Skeletal muscle satellite cell (primary cell): ENCODE data around the gene SORL1-AS1.

ENCODE experiments used
- H3K27me3 ChIP-seq: 2 replicates; pipeline ENCODE4 v1.7.0; 2013; ENCODE audit warnings: low read length; ENCODE audit not compliant: control insufficient read depth, insufficient read depth
- H3K36me3 ChIP-seq: 2 replicates; pipeline ENCODE4 v1.7.0; 2013; ENCODE audit warnings: mild to moderate bottlenecking, control low read depth, low read length; ENCODE audit not compliant: insufficient read depth
- H3K4me1 ChIP-seq: 2 replicates; pipeline ENCODE4 v1.7.0; 2013; ENCODE audit warnings: low read length; ENCODE audit not compliant: control insufficient read depth, insufficient read depth
- H3K4me2 ChIP-seq: 2 replicates; pipeline ENCODE4 v1.7.0; 2013; ENCODE audit warnings: mild to moderate bottlenecking, low read length
- H3K4me3 ChIP-seq: 2 replicates; pipeline ENCODE4 v1.7.0; 2013; ENCODE audit warnings: low read length
- H3K9ac ChIP-seq: 2 replicates; pipeline ENCODE4 v1.7.0; 2013; ENCODE audit warnings: mild to moderate bottlenecking, low read depth, low read length, moderate library complexity
- H3K9me3 ChIP-seq: replicated peaks from 2 replicates; pipeline ENCODE4 v1.7.0; 2013; ENCODE audit warnings: mild to moderate bottlenecking, control low read depth, low read length

The SORL1-AS1 gene

GRCh38 chr11:121449626-121450025, 3.1 kb downstream of the SORL1-AS1 start:
- Histone ChIP-seq H3K27me3 (peaks cover 64% of the 10 kb centered on the region), H3K9me3 (no peaks in the 10 kb centered on the region), H3K4me1 (peaks cover 5% of the 10 kb centered on the region), H3K4me2 (no peak overlapping the region), H3K4me3 (no peak overlapping the region), H3K36me3 (no peaks in the 10 kb centered on the region), H3K9ac (no peak overlapping the region)

DNA sequence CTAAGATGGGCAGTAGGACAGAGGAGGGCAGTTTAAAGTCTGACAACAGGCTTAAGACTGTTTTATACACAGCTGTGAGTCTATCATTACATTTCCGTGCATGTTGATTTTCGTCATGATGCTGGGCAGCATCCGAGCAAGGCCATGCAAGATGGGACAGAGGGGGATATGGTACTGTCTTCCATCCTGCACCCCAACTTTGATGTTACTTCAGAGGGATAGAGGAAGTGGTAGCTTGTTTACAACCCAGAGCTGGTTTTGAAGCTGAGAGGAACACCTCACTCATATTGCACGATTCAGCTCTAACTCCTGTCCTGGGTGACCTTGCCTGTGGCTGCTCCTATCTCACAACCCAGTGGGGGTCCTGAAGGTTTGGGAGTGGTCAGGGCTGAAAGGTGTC, 3.6 kb downstream of the SORL1-AS1 start:
- no peaks in the 10 kb centered on the region for H3K9me3 ChIP-seq
- H3K27me3 ChIP-seq, result peaks cover 65% of the 10 kb centered on the region
- no peak overlapping the region for H3K4me3 ChIP-seq
- no peaks in the 10 kb centered on the region for H3K36me3 ChIP-seq
- H3K9ac ChIP-seq, result no peak overlapping the region
- H3K4me1 ChIP-seq, result peaks cover 5% of the 10 kb centered on the region
- no peak overlapping the region for H3K4me2 ChIP-seq

GRCh38 chr11:121448431-121448941, 4.3 kb downstream of the SORL1-AS1 start:
- H3K9ac ChIP-seq, result no peak overlapping the region
- H3K9me3 ChIP-seq, result no peaks in the 10 kb centered on the region
- H3K4me2 ChIP-seq, result no peak overlapping the region
- no peaks in the 10 kb centered on the region for H3K36me3 ChIP-seq
- H3K4me3 ChIP-seq, result no peak overlapping the region
- peaks cover 65% of the 10 kb centered on the region for H3K27me3 ChIP-seq
- peaks cover 5% of the 10 kb centered on the region for H3K4me1 ChIP-seq

GRCh38 chr11:121448011-121448410, 4.8 kb downstream of the SORL1-AS1 start:
- Histone ChIP-seq H3K36me3 (no peaks in the 10 kb centered on the region), H3K9me3 (no peaks in the 10 kb centered on the region), H3K27me3 (peaks cover 61% of the 10 kb centered on the region), H3K4me1 (peaks cover 5% of the 10 kb centered on the region), H3K4me2 (no peak overlapping the region), H3K9ac (no peak overlapping the region), H3K4me3 (no peak overlapping the region)

- Histone ChIP-seq H3K4me1 (no peaks in the 10 kb centered on the region), H3K4me3 (no peak overlapping the region), H3K36me3 (no peaks in the 10 kb centered on the region), H3K27me3 (peaks cover 50% of the 10 kb centered on the region), H3K9ac (no peak overlapping the region), H3K9me3 (no peaks in the 10 kb centered on the region), H3K4me2 (no peak overlapping the region)
Observed at GRCh38 chr11:121446752-121447156, 6.0 kb downstream of the SORL1-AS1 start.

GRCh38 chr11:121445071-121445768, 7.5 kb downstream of the SORL1-AS1 start:
- H3K4me2 ChIP-seq, result no peak overlapping the region
- H3K4me1 ChIP-seq, result no peaks in the 10 kb centered on the region
- no peak overlapping the region for H3K4me3 ChIP-seq
- H3K27me3 ChIP-seq, result peaks cover 36% of the 10 kb centered on the region
- no peak overlapping the region for H3K9ac ChIP-seq
- no peaks in the 10 kb centered on the region for H3K36me3 ChIP-seq
- H3K9me3 ChIP-seq, result no peaks in the 10 kb centered on the region

DNA sequence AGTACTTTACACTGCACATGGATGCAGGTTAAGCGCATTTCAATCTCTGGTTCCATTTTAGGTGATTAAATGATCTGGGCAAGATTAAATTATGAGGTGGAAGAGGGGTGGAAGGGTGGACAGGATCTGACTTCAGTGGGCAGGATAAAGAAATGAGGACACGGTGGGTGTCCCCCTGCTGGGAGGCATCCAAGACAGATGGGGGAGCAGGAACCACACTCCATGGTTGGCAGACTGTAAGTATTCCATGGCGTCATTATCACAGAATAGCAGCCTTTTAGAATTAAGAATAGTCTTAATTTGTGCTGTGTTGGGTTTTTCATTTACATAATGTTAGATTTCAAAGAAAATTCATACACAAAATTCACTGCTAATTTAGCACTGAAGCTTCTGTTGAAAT, 8.2 kb downstream of the SORL1-AS1 start:
- H3K4me3 ChIP-seq, result no peak overlapping the region
- H3K27me3 ChIP-seq, result peaks cover 29% of the 10 kb centered on the region
- H3K36me3 ChIP-seq, result no peaks in the 10 kb centered on the region
- H3K4me1 ChIP-seq, result no peaks in the 10 kb centered on the region
- H3K9ac ChIP-seq, result no peak overlapping the region
- H3K4me2 ChIP-seq, result no peak overlapping the region
- no peaks in the 10 kb centered on the region for H3K9me3 ChIP-seq

DNA sequence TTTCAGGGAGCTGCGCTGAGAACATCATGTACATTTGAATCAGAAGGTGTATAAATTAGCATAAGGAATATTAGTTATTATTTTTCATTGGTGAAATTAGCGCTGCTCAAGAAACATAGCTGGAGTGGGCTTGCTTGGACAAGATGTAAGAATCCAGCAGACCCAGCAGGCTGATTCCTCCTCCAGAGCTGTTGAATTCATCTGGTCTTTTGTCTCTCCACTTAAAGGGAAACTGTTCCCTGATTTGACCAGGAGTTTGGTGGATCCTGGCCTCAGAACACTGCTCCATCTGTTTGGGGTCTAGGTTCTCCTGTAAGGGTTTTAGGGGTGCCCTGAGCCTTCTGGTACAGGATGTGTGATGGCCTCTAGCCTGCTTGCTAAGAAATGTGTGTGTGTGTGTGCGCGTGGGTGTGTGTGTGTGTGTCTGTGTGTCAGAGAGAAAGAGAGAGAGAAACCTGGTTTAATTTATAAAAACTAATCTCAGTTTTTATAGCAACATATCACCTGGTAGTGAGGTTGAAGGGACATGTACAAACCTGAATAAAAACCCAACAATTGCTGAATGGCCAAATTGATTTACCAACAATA, 9.0 kb downstream of the SORL1-AS1 start:
- no peaks in the 10 kb centered on the region for H3K9me3 ChIP-seq
- no peak overlapping the region for H3K4me2 ChIP-seq
- H3K36me3 ChIP-seq, result no peaks in the 10 kb centered on the region
- peaks cover 21% of the 10 kb centered on the region for H3K27me3 ChIP-seq
- no peak overlapping the region for H3K9ac ChIP-seq
- H3K4me3 ChIP-seq, result no peak overlapping the region
- no peaks in the 10 kb centered on the region for H3K4me1 ChIP-seq

GRCh38 chr11:121441521-121441920, 11.2 kb downstream of the SORL1-AS1 start:
- Histone ChIP-seq H3K9me3 (no peaks in the 10 kb centered on the region), H3K4me2 (no peak overlapping the region), H3K4me3 (no peak overlapping the region), H3K4me1 (no peaks in the 10 kb centered on the region), H3K27me3 (peaks cover 30% of the 10 kb centered on the region), H3K36me3 (no peaks in the 10 kb centered on the region), H3K9ac (no peak overlapping the region)

- Histone ChIP-seq H3K9me3 (no peaks in the 10 kb centered on the region), H3K4me2 (no peak overlapping the region), H3K36me3 (no peaks in the 10 kb centered on the region), H3K4me1 (no peaks in the 10 kb centered on the region), H3K9ac (no peak overlapping the region), H3K4me3 (no peak overlapping the region), H3K27me3 (peaks cover 44% of the 10 kb centered on the region)
Observed at GRCh38 chr11:121439759-121440158, 13.0 kb downstream of the SORL1-AS1 start.

- H3K4me1 ChIP-seq, result no peaks in the 10 kb centered on the region
- no peak overlapping the region for H3K9ac ChIP-seq
- no peak overlapping the region for H3K4me3 ChIP-seq
- no peak overlapping the region for H3K4me2 ChIP-seq
- H3K27me3 ChIP-seq, result peaks cover 44% of the 10 kb centered on the region
- H3K9me3 ChIP-seq, result no peaks in the 10 kb centered on the region
- H3K36me3 ChIP-seq, result no peaks in the 10 kb centered on the region
Observed at GRCh38 chr11:121439337-121439736, 13.4 kb downstream of the SORL1-AS1 start.

DNA sequence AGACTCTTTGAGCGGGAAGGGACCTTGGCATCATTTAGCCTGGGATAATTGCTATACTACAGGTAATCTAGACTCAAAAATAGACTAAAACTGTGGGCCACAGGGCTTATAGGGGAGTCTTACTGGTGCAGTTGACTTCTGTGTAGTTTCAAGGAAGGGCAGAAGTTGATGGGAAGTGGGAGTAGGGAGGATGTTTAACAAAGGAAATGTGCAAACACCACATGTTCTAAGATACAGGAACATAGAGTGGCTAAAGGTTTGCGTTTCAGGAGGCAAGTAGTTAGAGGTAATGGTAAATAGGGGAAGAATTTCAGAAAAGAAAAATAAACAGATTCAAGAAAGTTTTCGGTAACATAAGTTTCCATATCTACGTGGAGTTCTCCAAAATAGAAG, 15.1 kb downstream of the SORL1-AS1 start:
- H3K36me3 ChIP-seq, result no peaks in the 10 kb centered on the region
- no peaks in the 10 kb centered on the region for H3K4me1 ChIP-seq
- H3K4me3 ChIP-seq, result no peak overlapping the region
- no peak overlapping the region for H3K9ac ChIP-seq
- peaks cover 40% of the 10 kb centered on the region for H3K27me3 ChIP-seq
- no peaks in the 10 kb centered on the region for H3K9me3 ChIP-seq
- no peak overlapping the region for H3K4me2 ChIP-seq
